ENCODE results near the gene KCNQ1OT1.
"Not testable (repeated sequence)": the region's sequence is repeated elsewhere in the genome, so short reads cannot be mapped to it uniquely, and the experiment has no call there.

The KCNQ1OT1 gene

GRCh38 chr11:2650343-2650867, 49.4 kb downstream of the KCNQ1OT1 start:
- Histone ChIP-seq H3K9me3 (ENCODE audit: insufficient read depth, low read depth, low read length) (peaks cover 100% of the 10 kb centered on the region), H3K4me3 (ENCODE audit: low read length) (no peak overlapping the region), H3K9ac (ENCODE audit: low read depth, low read length) (no peak overlapping the region), H3K36me3 (ENCODE audit: insufficient read depth, low read depth, low read length) (no peaks in the 10 kb centered on the region), H3K27me3 (ENCODE audit: insufficient read depth, low read length) (peaks cover 70% of the 10 kb centered on the region), H3K27ac (ENCODE audit: low read length) (no peak overlapping the region), H3K4me1 (ENCODE audit: insufficient read depth, low read length) (no peaks in the 10 kb centered on the region)

- Histone ChIP-seq H3K36me3 (ENCODE audit: insufficient read depth, low read depth, low read length) (no peaks in the 10 kb centered on the region), H3K9ac (ENCODE audit: low read depth, low read length) (no peak overlapping the region), H3K4me1 (ENCODE audit: insufficient read depth, low read length) (no peaks in the 10 kb centered on the region), H3K4me3 (ENCODE audit: low read length) (no peak overlapping the region), H3K27me3 (ENCODE audit: insufficient read depth, low read length) (peaks cover 76% of the 10 kb centered on the region), H3K9me3 (ENCODE audit: insufficient read depth, low read depth, low read length) (peaks cover 100% of the 10 kb centered on the region), H3K27ac (ENCODE audit: low read length) (no peak overlapping the region)
Observed at GRCh38 chr11:2649848-2650247, 49.9 kb downstream of the KCNQ1OT1 start.

GRCh38 chr11:2649400-2649799, 50.4 kb downstream of the KCNQ1OT1 start:
- no peaks in the 10 kb centered on the region for H3K36me3 ChIP-seq (ENCODE audit: insufficient read depth, low read depth, low read length)
- no peaks in the 10 kb centered on the region for H3K4me1 ChIP-seq (ENCODE audit: insufficient read depth, low read length)
- no peak overlapping the region for H3K27ac ChIP-seq (ENCODE audit: low read length)
- no peak overlapping the region for H3K4me3 ChIP-seq (ENCODE audit: low read length)
- no peak overlapping the region for H3K9ac ChIP-seq (ENCODE audit: low read depth, low read length)
- peaks cover 80% of the 10 kb centered on the region for H3K27me3 ChIP-seq (ENCODE audit: insufficient read depth, low read length)
- H3K9me3 ChIP-seq (ENCODE audit: insufficient read depth, low read depth, low read length): peaks cover 100% of the 10 kb centered on the region

- Histone ChIP-seq H3K9ac (ENCODE audit: low read depth, low read length) (no peak overlapping the region), H3K36me3 (ENCODE audit: insufficient read depth, low read depth, low read length) (no peaks in the 10 kb centered on the region), H3K9me3 (ENCODE audit: insufficient read depth, low read depth, low read length) (peaks cover 100% of the 10 kb centered on the region), H3K4me1 (ENCODE audit: insufficient read depth, low read length) (no peaks in the 10 kb centered on the region), H3K27me3 (ENCODE audit: insufficient read depth, low read length) (peaks cover 85% of the 10 kb centered on the region), H3K27ac (ENCODE audit: low read length) (no peak overlapping the region), H3K4me3 (ENCODE audit: low read length) (no peak overlapping the region)
Observed at GRCh38 chr11:2647953-2648352, 51.8 kb downstream of the KCNQ1OT1 start.

- Histone ChIP-seq H3K4me1 (ENCODE audit: insufficient read depth, low read length) (no peaks in the 10 kb centered on the region), H3K27me3 (ENCODE audit: insufficient read depth, low read length) (peaks cover 78% of the 10 kb centered on the region), H3K4me3 (ENCODE audit: low read length) (no peak overlapping the region), H3K9me3 (ENCODE audit: insufficient read depth, low read depth, low read length) (peaks cover 100% of the 10 kb centered on the region), H3K36me3 (ENCODE audit: insufficient read depth, low read depth, low read length) (no peaks in the 10 kb centered on the region), H3K9ac (ENCODE audit: low read depth, low read length) (no peak overlapping the region), H3K27ac (ENCODE audit: low read length) (no peak overlapping the region)
Observed at GRCh38 chr11:2647167-2647566, 52.6 kb downstream of the KCNQ1OT1 start.

- H3K9ac ChIP-seq (ENCODE audit: low read depth, low read length): no peak overlapping the region
- H3K27me3 ChIP-seq (ENCODE audit: insufficient read depth, low read length): peaks cover 74% of the 10 kb centered on the region
- H3K4me3 ChIP-seq (ENCODE audit: low read length): no peak overlapping the region
- H3K4me1 ChIP-seq (ENCODE audit: insufficient read depth, low read length): no peaks in the 10 kb centered on the region
- H3K36me3 ChIP-seq (ENCODE audit: insufficient read depth, low read depth, low read length): no peaks in the 10 kb centered on the region
- peaks cover 100% of the 10 kb centered on the region for H3K9me3 ChIP-seq (ENCODE audit: insufficient read depth, low read depth, low read length)
- no peak overlapping the region for H3K27ac ChIP-seq (ENCODE audit: low read length)
Observed at GRCh38 chr11:2645779-2646118, 54.0 kb downstream of the KCNQ1OT1 start.

- H3K27ac ChIP-seq (ENCODE audit: low read length): no peak overlapping the region
- no peaks in the 10 kb centered on the region for H3K4me1 ChIP-seq (ENCODE audit: insufficient read depth, low read length)
- H3K27me3 ChIP-seq (ENCODE audit: insufficient read depth, low read length): peaks cover 67% of the 10 kb centered on the region
- H3K9me3 ChIP-seq (ENCODE audit: insufficient read depth, low read depth, low read length): peaks cover 100% of the 10 kb centered on the region
- no peaks in the 10 kb centered on the region for H3K36me3 ChIP-seq (ENCODE audit: insufficient read depth, low read depth, low read length)
- H3K4me3 ChIP-seq (ENCODE audit: low read length): no peak overlapping the region
- no peak overlapping the region for H3K9ac ChIP-seq (ENCODE audit: low read depth, low read length)
Observed at GRCh38 chr11:2644844-2645778, 54.7 kb downstream of the KCNQ1OT1 start.

GRCh38 chr11:2643746-2644145, 56.0 kb downstream of the KCNQ1OT1 start:
- Histone ChIP-seq H3K36me3 (ENCODE audit: insufficient read depth, low read depth, low read length) (no peaks in the 10 kb centered on the region), H3K9me3 (ENCODE audit: insufficient read depth, low read depth, low read length) (peaks cover 97% of the 10 kb centered on the region), H3K27ac (ENCODE audit: low read length) (no peak overlapping the region), H3K4me3 (ENCODE audit: low read length) (no peak overlapping the region; the same call in 1 of the 2 replicates), H3K4me1 (ENCODE audit: insufficient read depth, low read length) (no peaks in the 10 kb centered on the region), H3K27me3 (ENCODE audit: insufficient read depth, low read length) (peaks cover 56% of the 10 kb centered on the region), H3K9ac (ENCODE audit: low read depth, low read length) (no peak overlapping the region)

- no peak overlapping the region for H3K4me3 ChIP-seq (ENCODE audit: low read length)
- peaks cover 85% of the 10 kb centered on the region for H3K9me3 ChIP-seq (ENCODE audit: insufficient read depth, low read depth, low read length)
- no peak overlapping the region for H3K27ac ChIP-seq (ENCODE audit: low read length)
- H3K27me3 ChIP-seq (ENCODE audit: insufficient read depth, low read length): peaks cover 47% of the 10 kb centered on the region
- no peaks in the 10 kb centered on the region for H3K36me3 ChIP-seq (ENCODE audit: insufficient read depth, low read depth, low read length)
- H3K4me1 ChIP-seq (ENCODE audit: insufficient read depth, low read length): no peaks in the 10 kb centered on the region
- no peak overlapping the region for H3K9ac ChIP-seq (ENCODE audit: low read depth, low read length)
Observed at GRCh38 chr11:2641623-2642022, 58.2 kb downstream of the KCNQ1OT1 start.

GRCh38 chr11:2639763-2640162, 60.0 kb downstream of the KCNQ1OT1 start:
- not testable (repeated sequence) for H3K9ac ChIP-seq (ENCODE audit: low read depth, low read length); H3K4me3 ChIP-seq (ENCODE audit: low read length); H3K27ac ChIP-seq (ENCODE audit: low read length); H3K4me1 ChIP-seq (ENCODE audit: insufficient read depth, low read length); H3K36me3 ChIP-seq (ENCODE audit: insufficient read depth, low read depth, low read length)
- Histone ChIP-seq H3K9me3 (ENCODE audit: insufficient read depth, low read depth, low read length) (peaks cover 67% of the 10 kb centered on the region), H3K27me3 (ENCODE audit: insufficient read depth, low read length) (peaks cover 28% of the 10 kb centered on the region)

GRCh38 chr11:2631161-2631560, 68.6 kb downstream of the KCNQ1OT1 start:
- Histone ChIP-seq H3K36me3 (ENCODE audit: insufficient read depth, low read depth, low read length) (no peaks in the 10 kb centered on the region), H3K27ac (ENCODE audit: low read length) (no peak overlapping the region), H3K4me1 (ENCODE audit: insufficient read depth, low read length) (no peaks in the 10 kb centered on the region), H3K4me3 (ENCODE audit: low read length) (no peak overlapping the region), H3K9ac (ENCODE audit: low read depth, low read length) (no peak overlapping the region), H3K27me3 (ENCODE audit: insufficient read depth, low read length) (peaks cover 64% of the 10 kb centered on the region), H3K9me3 (ENCODE audit: insufficient read depth, low read depth, low read length) (peaks cover 76% of the 10 kb centered on the region)

- Histone ChIP-seq H3K4me3 (ENCODE audit: low read length) (no peak overlapping the region), H3K27ac (ENCODE audit: low read length) (no peak overlapping the region), H3K9ac (ENCODE audit: low read depth, low read length) (no peak overlapping the region), H3K27me3 (ENCODE audit: insufficient read depth, low read length) (peaks cover 69% of the 10 kb centered on the region), H3K36me3 (ENCODE audit: insufficient read depth, low read depth, low read length) (no peaks in the 10 kb centered on the region), H3K9me3 (ENCODE audit: insufficient read depth, low read depth, low read length) (peaks cover 76% of the 10 kb centered on the region), H3K4me1 (ENCODE audit: insufficient read depth, low read length) (no peaks in the 10 kb centered on the region)
Observed at GRCh38 chr11:2630679-2631078, 69.1 kb downstream of the KCNQ1OT1 start.
